ENCODE results near the gene ANKRD34A.

ANKRD34A gene

GRCh38 chr1:145995148-145995881 is 30.9 kb upstream of the ANKRD34A start:
- no peak overlapping the region for H3K4ac ChIP-seq (ENCODE audit: low read length)
- no peak overlapping the region for H3K23ac ChIP-seq (ENCODE audit: low read depth, low read length, poor library complexity)
- peaks cover 17 to 41% of the 10 kb centered on the region in 2 donors for H3K36me3 ChIP-seq (replicated peaks in 1 of 2; ENCODE audit: control insufficient read depth in 2 of 2, insufficient read depth in 2 of 2, low read length in 2 of 2)
- no peak overlapping the region for H2BK12ac ChIP-seq (ENCODE audit: low read length)
- H3K4me2 ChIP-seq (ENCODE audit: insufficient read depth, low read length, poor library complexity, severe bottlenecking): peak overlapping the region; percentile 27
- H2BK5ac ChIP-seq (ENCODE audit: low read length): no peak overlapping the region
- peaks cover 12 to 27% of the 10 kb centered on the region in 2 donors for H3K4me1 ChIP-seq (ENCODE audit: control insufficient read depth in 2 of 2, insufficient read depth in 1 of 2, low read depth in 1 of 2, low read length in 2 of 2)
- WGBS, 2 donors (ENCODE audit: extremely low coverage in 2 of 2, insufficient read length in 2 of 2, insufficient replicate concordance in 1 of 2): no CpG with 5 or more reads among the region's 8 CpGs
- H2BK15ac ChIP-seq (ENCODE audit: low read length): no peak overlapping the region
- peak overlapping the region; percentile 82 to 91 for H3K4me3 ChIP-seq (ENCODE audit: low read length in 2 of 2)
- H2BK120ac ChIP-seq (ENCODE audit: low read depth, low read length): no peak overlapping the region
- no peak overlapping the region for H2AFZ ChIP-seq (ENCODE audit: low read length)
- no peak overlapping the region for H2AK5ac ChIP-seq (ENCODE audit: low read depth, low read length)
- H3K27ac ChIP-seq (replicated peaks; ENCODE audit: low read length): no peak overlapping the region
- no peaks in the 10 kb centered on the region for H3K27me3 ChIP-seq (ENCODE audit: control insufficient read depth in 3 of 3, insufficient read depth in 3 of 3, low read depth in 1 of 3, low read length in 3 of 3)
- no peaks in the 10 kb centered on the region for H3K79me1 ChIP-seq (ENCODE audit: low read depth, low read length)
- no peak overlapping the region for H4K91ac ChIP-seq (ENCODE audit: low read depth, low read length, poor library complexity)
- no peak overlapping the region for H3K9ac ChIP-seq (ENCODE audit: low read depth, low read length, poor library complexity)
- H4K8ac ChIP-seq (ENCODE audit: low read depth, low read length): no peak overlapping the region
- DNase-seq (ENCODE audit: low spot score): no peak
- H3K18ac ChIP-seq (ENCODE audit: low read length): no peak overlapping the region
- no peak overlapping the region for H3K14ac ChIP-seq (ENCODE audit: low read length)
- H3K9me3 ChIP-seq (replicated peaks in 1 of 2; ENCODE audit: control insufficient read depth in 2 of 2, insufficient read depth in 1 of 2, low read depth in 1 of 2, low read length in 2 of 2): peaks cover 0 to 9% of the 10 kb centered on the region in 2 donors

DNA sequence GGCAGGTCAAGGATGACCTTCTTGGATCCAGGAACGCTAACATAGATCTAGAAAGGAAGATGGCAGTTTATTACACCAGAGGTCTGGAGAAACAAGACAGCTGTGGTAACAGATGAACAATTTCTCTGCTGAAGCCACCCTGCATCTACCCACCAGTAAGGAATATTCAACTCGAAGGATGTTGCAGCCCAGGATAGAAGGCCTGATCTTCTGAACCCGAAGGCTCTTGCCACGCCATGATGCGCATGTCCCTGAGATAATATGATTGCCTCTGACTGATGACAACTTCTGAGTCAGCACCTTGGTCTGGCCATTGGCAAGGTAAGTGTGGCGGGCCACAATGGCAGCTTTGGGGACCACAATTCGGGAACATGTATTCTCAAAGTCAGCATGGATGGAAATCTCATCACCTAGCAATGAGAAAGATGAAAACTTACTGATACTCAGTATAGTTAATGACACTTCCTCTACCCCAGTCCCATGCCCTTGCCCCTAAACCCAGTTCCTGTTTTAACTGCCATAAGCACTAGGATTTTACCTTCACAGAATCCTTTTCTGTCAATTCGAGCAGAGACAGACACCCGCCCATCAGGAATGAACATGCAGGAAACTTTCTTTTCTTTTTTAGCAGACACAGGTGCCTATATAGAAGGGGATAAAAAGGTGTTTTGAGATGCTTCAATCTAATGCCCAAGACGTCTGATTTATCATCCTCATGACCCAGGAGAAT is 30.2 kb upstream of the ANKRD34A start:
- no peak for DNase-seq (ENCODE audit: low spot score)

DNA sequence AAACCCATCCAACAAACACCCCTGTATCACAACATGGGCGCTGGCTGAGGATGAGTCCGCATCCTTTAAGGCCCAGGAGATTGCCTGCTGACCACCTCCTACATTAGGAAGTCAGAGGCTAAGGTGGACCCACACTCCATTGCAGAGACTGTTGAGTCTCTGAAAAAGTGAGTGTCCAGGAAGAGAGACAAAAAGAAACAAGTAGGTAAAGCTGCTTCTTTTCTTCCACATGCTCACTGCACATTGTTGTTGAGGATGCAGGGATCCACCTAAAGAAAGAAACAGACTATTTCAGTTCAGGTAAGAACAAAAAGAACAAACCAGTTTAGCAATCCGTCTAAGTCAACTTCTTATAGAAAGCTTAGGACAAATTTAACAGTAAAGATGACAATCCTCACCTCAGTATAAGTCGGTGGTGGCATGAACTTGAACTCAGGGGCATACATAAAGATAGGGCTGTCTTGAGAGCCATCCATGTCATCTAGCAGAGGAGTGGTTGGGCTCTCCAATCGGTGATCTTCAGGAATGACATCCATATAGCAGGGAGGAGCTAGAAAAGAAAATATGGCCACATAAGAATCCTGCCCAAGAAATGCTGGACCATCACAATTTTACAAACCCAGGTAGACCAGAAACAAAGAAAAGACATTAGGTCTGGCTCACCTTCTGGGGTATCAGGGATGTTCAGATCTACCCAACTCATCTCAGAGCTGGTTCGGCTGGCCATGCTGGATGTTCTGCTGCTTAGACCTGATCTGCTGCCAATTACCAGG is 29.4 kb upstream of the ANKRD34A start:
- Histone ChIP-seq H3K23ac (ENCODE audit: low read depth, low read length, poor library complexity) (no peak overlapping the region), H3K9ac (ENCODE audit: low read depth, low read length, poor library complexity) (no peak overlapping the region), H3K9me3 (replicated peaks in 1 of 2; ENCODE audit: control insufficient read depth in 2 of 2, insufficient read depth in 1 of 2, low read depth in 1 of 2, low read length in 2 of 2) (peaks cover 0 to 9% of the 10 kb centered on the region in 2 donors), H2BK5ac (ENCODE audit: low read length) (no peak overlapping the region), H2BK120ac (ENCODE audit: low read depth, low read length) (no peak overlapping the region), H3K4me1 (ENCODE audit: control insufficient read depth in 2 of 2, insufficient read depth in 1 of 2, low read depth in 1 of 2, low read length in 2 of 2) (peaks cover 9 to 26% of the 10 kb centered on the region in 2 donors), H3K36me3 (replicated peaks in 1 of 2; ENCODE audit: control insufficient read depth in 2 of 2, insufficient read depth in 2 of 2, low read length in 2 of 2) (peaks cover 17 to 41% of the 10 kb centered on the region in 2 donors), H2BK15ac (ENCODE audit: low read length) (no peak overlapping the region), H3K27ac (replicated peaks; ENCODE audit: low read length) (no peak overlapping the region), H3K79me1 (ENCODE audit: low read depth, low read length) (no peaks in the 10 kb centered on the region), H4K91ac (ENCODE audit: low read depth, low read length, poor library complexity) (no peak overlapping the region), H2BK12ac (ENCODE audit: low read length) (no peak overlapping the region), H2AK5ac (ENCODE audit: low read depth, low read length) (no peak overlapping the region), H2AFZ (ENCODE audit: low read length) (no peak overlapping the region), H3K27me3 (ENCODE audit: control insufficient read depth in 3 of 3, insufficient read depth in 3 of 3, low read depth in 1 of 3, low read length in 3 of 3) (no peaks in the 10 kb centered on the region), H3K18ac (ENCODE audit: low read length) (no peak overlapping the region), H3K4me3 (ENCODE audit: low read length in 2 of 2) (peak overlapping the region in 1 of 2 donors; percentile 91), H3K14ac (ENCODE audit: low read length) (no peak overlapping the region), H3K4ac (ENCODE audit: low read length) (no peak overlapping the region), H3K4me2 (ENCODE audit: insufficient read depth, low read length, poor library complexity, severe bottlenecking) (no peak overlapping the region), H4K8ac (ENCODE audit: low read depth, low read length) (no peak overlapping the region)
- no CpG with 5 or more reads among the region's 6 CpGs for WGBS, 2 donors (ENCODE audit: extremely low coverage in 2 of 2, insufficient read length in 2 of 2, insufficient replicate concordance in 1 of 2)
- DNase-seq (ENCODE audit: low spot score): no peak

More for the DNA sequence above, 30.2 kb upstream of the ANKRD34A start:
- no peak overlapping the region for H3K18ac ChIP-seq (ENCODE audit: low read length)
- no peak overlapping the region for H2BK12ac ChIP-seq (ENCODE audit: low read length)
- H3K9me3 ChIP-seq (replicated peaks in 1 of 2; ENCODE audit: control insufficient read depth in 2 of 2, insufficient read depth in 1 of 2, low read depth in 1 of 2, low read length in 2 of 2): peaks cover 0 to 9% of the 10 kb centered on the region in 2 donors
- no peak overlapping the region for H2AFZ ChIP-seq (ENCODE audit: low read length)
- peak overlapping the region; percentile 82 to 91 for H3K4me3 ChIP-seq (ENCODE audit: low read length in 2 of 2)
- no peak overlapping the region for H3K9ac ChIP-seq (ENCODE audit: low read depth, low read length, poor library complexity)
- WGBS, 2 donors (ENCODE audit: extremely low coverage in 2 of 2, insufficient read length in 2 of 2, insufficient replicate concordance in 1 of 2): no CpG with 5 or more reads among the region's 10 CpGs
- peaks cover 17 to 41% of the 10 kb centered on the region in 2 donors for H3K36me3 ChIP-seq (replicated peaks in 1 of 2; ENCODE audit: control insufficient read depth in 2 of 2, insufficient read depth in 2 of 2, low read length in 2 of 2)
- no peak overlapping the region for H4K91ac ChIP-seq (ENCODE audit: low read depth, low read length, poor library complexity)
- no peak overlapping the region for H3K4ac ChIP-seq (ENCODE audit: low read length)
- peaks cover 10 to 26% of the 10 kb centered on the region in 2 donors for H3K4me1 ChIP-seq (ENCODE audit: control insufficient read depth in 2 of 2, insufficient read depth in 1 of 2, low read depth in 1 of 2, low read length in 2 of 2)
- H3K27me3 ChIP-seq (ENCODE audit: control insufficient read depth in 3 of 3, insufficient read depth in 3 of 3, low read depth in 1 of 3, low read length in 3 of 3): no peaks in the 10 kb centered on the region
- H2BK5ac ChIP-seq (ENCODE audit: low read length): no peak overlapping the region
- H3K79me1 ChIP-seq (ENCODE audit: low read depth, low read length): no peaks in the 10 kb centered on the region
- H4K8ac ChIP-seq (ENCODE audit: low read depth, low read length): no peak overlapping the region
- H3K14ac ChIP-seq (ENCODE audit: low read length): no peak overlapping the region
- no peak overlapping the region for H2AK5ac ChIP-seq (ENCODE audit: low read depth, low read length)
- peak overlapping the region; percentile 27 for H3K4me2 ChIP-seq (ENCODE audit: insufficient read depth, low read length, poor library complexity, severe bottlenecking)
- no peak overlapping the region for H2BK120ac ChIP-seq (ENCODE audit: low read depth, low read length)
- no peak overlapping the region for H2BK15ac ChIP-seq (ENCODE audit: low read length)
- H3K27ac ChIP-seq (replicated peaks; ENCODE audit: low read length): no peak overlapping the region
- H3K23ac ChIP-seq (ENCODE audit: low read depth, low read length, poor library complexity): no peak overlapping the region

Measured in neuronal stem cell (in vitro differentiated cells).